ENCODE measurements around the gene FCHO2. TPM values are rescaled to one million over a fixed set of nuclear protein-coding genes. Genes with fewer than 3 reads are reported as not detected.

FCHO2 gene
- total RNA-seq, 1 experiment from 2014 or later = 25.3 TPM

- ChIA-PET CTCF (interaction anchor here (0.6 to 1.0 kb wide), 2 partner anchors 10 to 328 kb away, joined by 3 read pairs; no protein-coding TSS in a partner anchor), POLR2A (no interaction called here)
- intact Hi-C loops (cut with micrococcal nuclease; ENCODE audit: unreplicated experiment) (no loop called here), in situ Hi-C loops (cut with HindIII; ENCODE audit: low pct_unique_long_range_greater_than_20kb, low sequenced_read_pairs) (no loop called here)
- Histone ChIP-seq H3K4me1 (ENCODE audit: control insufficient read depth, insufficient read depth, low read length) (no peaks in the 10 kb centered on the region), H3K36me3 (ENCODE audit: control insufficient read depth, insufficient read depth, low read length) (no peaks in the 10 kb centered on the region), H3K4me3 (ENCODE audit: low read depth in 2 of 2, low read length in 2 of 2) (no peak overlapping the region), H3K27ac (ENCODE audit: low read length) (no peak overlapping the region), H3K9me3 (ENCODE audit: control insufficient read depth, insufficient read depth, low read depth, low read length) (no peaks in the 10 kb centered on the region), H3K27me3 (ENCODE audit: control insufficient read depth, insufficient read depth, low read length) (no peaks in the 10 kb centered on the region; the same call in 1 of the 2 replicates)
- TF ChIP-seq SIN3A (IDR thresholded peaks at IDR 0.05; ENCODE audit: borderline replicate concordance, insufficient read depth, low read depth, low read length) (no peak), CTCF (IDR thresholded peaks at IDR 0.05) (no peak), POLR2AphosphoS5 (IDR thresholded peaks at IDR 0.05; ENCODE audit: low read depth, low read length) (no peak), TCF7L2 (IDR thresholded peaks at IDR 0.05; ENCODE audit: low read depth, low read length) (no peak), REST (IDR thresholded peaks at IDR 0.05; ENCODE audit: insufficient read depth in 1 of 2, low read depth in 2 of 2, low read length in 1 of 2) (no peak)
- ATAC-seq (no peak), DNase-seq (ENCODE audit: low read depth, low spot score) (no peak)
- no TSS peak for BruUV-seq (replicated peaks)
These were observed 170.5 kb downstream of the FCHO2 start for GRCh38 chr5:73126381-73126780.

- Histone ChIP-seq H3K4me3 (ENCODE audit: low read depth in 2 of 2, low read length in 2 of 2) (no peak overlapping the region), H3K27ac (ENCODE audit: low read length) (no peak overlapping the region), H3K9me3 (ENCODE audit: control insufficient read depth, insufficient read depth, low read depth, low read length) (no peaks in the 10 kb centered on the region), H3K4me1 (ENCODE audit: control insufficient read depth, insufficient read depth, low read length) (no peaks in the 10 kb centered on the region), H3K27me3 (ENCODE audit: control insufficient read depth, insufficient read depth, low read length) (no peaks in the 10 kb centered on the region), H3K36me3 (ENCODE audit: control insufficient read depth, insufficient read depth, low read length) (no peaks in the 10 kb centered on the region)
- intact Hi-C loops (cut with micrococcal nuclease; ENCODE audit: unreplicated experiment) = no loop called here
- CTCF ChIA-PET = interaction anchor here (0.6 kb wide), 1 partner anchor 328 kb away, joined by 3 read pairs; no protein-coding TSS in a partner anchor
- DNase-seq (ENCODE audit: low read depth, low spot score) (no peak), ATAC-seq (no peak)
- POLR2A ChIA-PET = no interaction called here
- TF ChIP-seq TCF7L2 (IDR thresholded peaks at IDR 0.05; ENCODE audit: low read depth, low read length) (no peak), REST (IDR thresholded peaks at IDR 0.05; ENCODE audit: insufficient read depth in 1 of 2, low read depth in 2 of 2, low read length in 1 of 2) (no peak), SIN3A (IDR thresholded peaks at IDR 0.05; ENCODE audit: borderline replicate concordance, insufficient read depth, low read depth, low read length) (no peak), POLR2AphosphoS5 (IDR thresholded peaks at IDR 0.05; ENCODE audit: low read depth, low read length) (no peak), CTCF (IDR thresholded peaks at IDR 0.05) (no peak)
- in situ Hi-C loops (cut with HindIII; ENCODE audit: low pct_unique_long_range_greater_than_20kb, low sequenced_read_pairs) = no loop called here
- BruUV-seq (replicated peaks) = no TSS peak
These were observed 171.1 kb downstream of the FCHO2 start for GRCh38 chr5:73126957-73127356.

Measured in Panc1 (cell line).